H1 (cell line): ENCODE measurements around the gene SCN2B. TPM values are rescaled to one million over a fixed set of nuclear protein-coding genes. Genes with fewer than 3 reads are reported as not detected.

Experiments used
- CTCF ChIA-PET: fragments of 300-600 bp; sonication (Branson Sonifier 250); formaldehyde crosslinking; loops from one replicate; lab custom pipeline; 2021; ENCODE audit not compliant: partially characterized antibody; lab: Charles Lee
- POLR2A ChIA-PET: fragments of 300-600 bp; sonication (Branson Sonifier 250); formaldehyde crosslinking; loops from one replicate; lab custom pipeline; 2021; ENCODE audit warnings: inconsistent platforms; ENCODE audit not compliant: partially characterized antibody; lab: Charles Lee
- DNase-seq, 2 experiments: peaks; one replicate each; pipeline versions ENCODE4 v3.0.0 to v3.0.0-alpha.2; 2010 to 2022; ENCODE audit warnings: low spot score in 2 of 2, low read depth in 1 of 2, mixed read lengths in 1 of 2
- FAIRE-seq: peaks from 2 replicates; lab custom pipeline; 2011; peaks lifted over from hg19 to GRCh38; lab: Jason Lieb, UNC
- H2AFZ ChIP-seq: 2 replicates; pipeline ENCODE4 v1.8.1; 2012; ENCODE audit warnings: low read length, inconsistent platforms
- H2AK5ac ChIP-seq: 2 replicates; pipeline ENCODE4 v1.6.1; 2013; ENCODE audit warnings: low read depth, low read length
- H2BK120ac ChIP-seq: replicated peaks from 2 replicates; pipeline ENCODE3; 2013; ENCODE audit warnings: low read depth, low read length, inconsistent platforms
- H2BK12ac ChIP-seq: 2 replicates; pipeline ENCODE4 v1.6.1; 2013; ENCODE audit warnings: low read depth, low read length
- H2BK15ac ChIP-seq: 2 replicates; pipeline ENCODE4 v1.6.1; 2013; ENCODE audit warnings: low read length
- H2BK20ac ChIP-seq: 2 replicates; pipeline ENCODE4 v1.6.1; 2013; ENCODE audit warnings: low read length
- H2BK5ac ChIP-seq: 2 replicates; pipeline ENCODE4 v1.6.1; 2013; ENCODE audit warnings: low read depth, low read length
- H3K14ac ChIP-seq: 2 replicates; pipeline ENCODE4 v1.6.1; 2013; ENCODE audit warnings: inconsistent platforms; ENCODE audit not compliant: insufficient read length
- H3K18ac ChIP-seq: 2 replicates; pipeline ENCODE4 v1.6.1; 2013; ENCODE audit warnings: low read length; ENCODE audit errors: extremely low read depth
- H3K23ac ChIP-seq: 2 replicates; pipeline ENCODE4 v1.6.1; 2013; ENCODE audit warnings: inconsistent platforms; ENCODE audit not compliant: insufficient read length
- H3K23me2 ChIP-seq: 2 replicates; pipeline ENCODE4 v1.6.1; 2013; ENCODE audit warnings: low read depth, low read length
- H3K27ac ChIP-seq: 2 replicates; pipeline ENCODE4 v1.6.1; 2011; ENCODE audit warnings: low read depth, low read length, inconsistent platforms
- H3K27me3 ChIP-seq, 4 experiments: replicated peaks in 1 of 4; 1 replicate in 1 of 4; 2 replicates in 3 of 4; pipeline versions ENCODE4 v1.6.1 to v1.8.1; 2011 to 2013; ENCODE audit warnings: low read length in 3 of 4, mild to moderate bottlenecking in 3 of 4, inconsistent platforms in 2 of 4, mixed read lengths in 2 of 4, moderate library complexity in 1 of 4; ENCODE audit not compliant: control insufficient read depth in 3 of 4, insufficient read depth in 3 of 4; ENCODE audit errors: extremely low read depth in 1 of 4
- H3K36me3 ChIP-seq, 4 experiments: 2 replicates each; pipeline versions ENCODE4 v1.6.1 to v1.8.1; 2011 to 2013; ENCODE audit warnings: mild to moderate bottlenecking in 4 of 4, low read length in 3 of 4, moderate library complexity in 2 of 4, control low read depth in 1 of 4, inconsistent platforms in 1 of 4; ENCODE audit not compliant: insufficient read depth in 4 of 4, control insufficient read depth in 2 of 4
- H3K4ac ChIP-seq: replicated peaks from 2 replicates; pipeline ENCODE3; 2013; ENCODE audit warnings: low read length, low read depth, mixed read lengths, inconsistent platforms; ENCODE audit not compliant: insufficient read length
- H3K4me1 ChIP-seq, 4 experiments: replicated peaks in 1 of 4; 1 replicate in 1 of 4; 2 replicates in 3 of 4; pipeline versions ENCODE4 v1.6.1 to v1.8.1; 2011 to 2013; ENCODE audit warnings: low read length in 3 of 4, inconsistent platforms in 2 of 4, mixed read lengths in 1 of 4; ENCODE audit not compliant: insufficient read depth in 4 of 4, control insufficient read depth in 3 of 4
- H3K4me2 ChIP-seq, 2 experiments: 2 replicates each; pipeline versions ENCODE4 v1.6.1 to v1.8.1; 2011 to 2013; ENCODE audit warnings: low read depth in 2 of 2, low read length in 2 of 2, control low read depth in 1 of 2, inconsistent platforms in 1 of 2, mild to moderate bottlenecking in 1 of 2; ENCODE audit not compliant: insufficient read depth in 1 of 2
- H3K4me3 ChIP-seq, 4 experiments: fragments of 200-600, 300-600 bp in 1 of 4; sonication (generic), shearing (Covaris generic), sonication (Bioruptor Twin) in 1 of 4; 2 replicates each; pipeline versions ENCODE4 v1.5.1 to v1.8.1; 2011 to 2016; ENCODE audit warnings: low read length in 4 of 4, low read depth in 3 of 4, control low read depth in 2 of 4, inconsistent platforms in 2 of 4, mild to moderate bottlenecking in 2 of 4, mixed read lengths in 1 of 4, moderate library complexity in 1 of 4; ENCODE audit not compliant: insufficient read depth in 2 of 4; ENCODE audit errors: extremely low read depth in 1 of 4
- H3K56ac ChIP-seq: replicated peaks from 2 replicates; pipeline ENCODE3; 2013; ENCODE audit warnings: low read depth, mild to moderate bottlenecking, mixed read lengths, low read length, inconsistent platforms; ENCODE audit not compliant: insufficient read length
- H3K79me1 ChIP-seq: 2 replicates; pipeline ENCODE4 v1.6.1; 2013; ENCODE audit warnings: low read depth, low read length, control low read depth
- H3K79me2 ChIP-seq, 2 experiments: 2 replicates each; pipeline versions ENCODE4 v1.6.1 to v1.8.1; 2012 to 2013; ENCODE audit warnings: low read length in 2 of 2, mild to moderate bottlenecking in 2 of 2, inconsistent platforms in 1 of 2; ENCODE audit not compliant: insufficient read depth in 2 of 2, control insufficient read depth in 1 of 2
- H3K9ac ChIP-seq, 4 experiments: replicated peaks in 1 of 4; 1 replicate in 1 of 4; 2 replicates in 3 of 4; pipeline versions ENCODE4 v1.6.1 to v1.8.1; 2011 to 2013; ENCODE audit warnings: low read depth in 3 of 4, low read length in 3 of 4, control low read depth in 2 of 4, mild to moderate bottlenecking in 2 of 4, moderate library complexity in 2 of 4, inconsistent platforms in 1 of 4; ENCODE audit errors: extremely low read depth in 1 of 4
- H3K9me3 ChIP-seq, 2 experiments: 2 replicates each; pipeline versions ENCODE4 v1.6.1 to v1.8.1; 2012 to 2013; ENCODE audit warnings: mild to moderate bottlenecking in 2 of 2, moderate library complexity in 2 of 2, control low read depth in 1 of 2, inconsistent platforms in 1 of 2, low read depth in 1 of 2, low read length in 1 of 2, mixed read lengths in 1 of 2; ENCODE audit not compliant: insufficient read depth in 2 of 2
- H4K20me1 ChIP-seq, 2 experiments: replicated peaks in 1 of 2; 2 replicates each; pipeline versions ENCODE3 to v1.8.1; 2011 to 2013; ENCODE audit warnings: inconsistent platforms in 2 of 2, low read length in 2 of 2, mild to moderate bottlenecking in 1 of 2; ENCODE audit not compliant: insufficient read depth in 2 of 2, control insufficient read depth in 1 of 2
- H4K5ac ChIP-seq: 2 replicates; pipeline ENCODE4 v1.6.1; 2013; ENCODE audit warnings: low read length, low read depth, mixed read lengths, inconsistent platforms; ENCODE audit not compliant: insufficient read length
- H4K8ac ChIP-seq: 2 replicates; pipeline ENCODE4 v1.8.0; 2013; ENCODE audit warnings: mild to moderate bottlenecking, moderate library complexity, low read length, inconsistent platforms; ENCODE audit not compliant: insufficient read depth; ENCODE audit errors: extremely low read depth
- H4K91ac ChIP-seq: replicated peaks from 2 replicates; pipeline ENCODE3; 2013; ENCODE audit warnings: low read length, mixed read lengths, inconsistent platforms; ENCODE audit not compliant: insufficient read length
- BCL11A ChIP-seq, 2 experiments: IDR thresholded peaks; one replicate each; pipeline ENCODE4 v1.6.1; 2011; ENCODE audit warnings: low read depth in 2 of 2, low read length in 2 of 2, mild to moderate bottlenecking in 2 of 2
- FOSL1 ChIP-seq: IDR thresholded peaks from 2 replicates; pipeline ENCODE4 v1.6.1; 2011; ENCODE audit warnings: mild to moderate bottlenecking, low read depth, low read length, moderate library complexity; ENCODE audit not compliant: insufficient read depth
- HDAC6 ChIP-seq: IDR thresholded peaks from one replicate; pipeline ENCODE4 v1.7.1; 2012; ENCODE audit warnings: low read depth, mild to moderate bottlenecking, inconsistent platforms, low read length, moderate library complexity
- JUN ChIP-seq: IDR thresholded peaks from 2 replicates; pipeline ENCODE4 v1.6.1; 2011; ENCODE audit warnings: low read depth, mild to moderate bottlenecking, improper control_type of control experiment, low read length
- PHF8 ChIP-seq: fragments of 200-600 bp; sonication (generic); conservative IDR thresholded peaks from 2 replicates; pipeline ENCODE4 v1.7.1; 2012; ENCODE audit warnings: low read depth, mild to moderate bottlenecking, inconsistent platforms, low read length, moderate library complexity
- RBBP5 ChIP-seq: IDR thresholded peaks from 2 replicates; pipeline ENCODE4 v1.7.1; 2012; ENCODE audit warnings: low read depth, mild to moderate bottlenecking, inconsistent platforms, low read length, moderate library complexity, borderline replicate concordance
- RFX5 ChIP-seq: IDR thresholded peaks from 2 replicates; pipeline ENCODE4 v1.6.1; 2011; ENCODE audit warnings: low read depth, low read length, improper control_type of control experiment, borderline replicate concordance
- SP2 ChIP-seq: IDR thresholded peaks from 2 replicates; pipeline ENCODE4 v1.6.1; 2012; ENCODE audit warnings: mild to moderate bottlenecking, low read length, inconsistent platforms
- TEAD4 ChIP-seq: IDR thresholded peaks from 2 replicates; pipeline ENCODE4 v1.6.1; 2012; ENCODE audit warnings: low read depth, low read length, inconsistent platforms, mixed read lengths
- WGBS, 2 experiments: shearing (Covaris generic) in 1 of 2; methylation state at CpG; one replicate each; pipeline versions ENCODE4 v1.1.6 to v1.1.7; 2013 to 2015; ENCODE audit warnings: low lambda C conversion rate in 2 of 2, mixed read lengths in 2 of 2, inconsistent platforms in 1 of 2, low coverage in 1 of 2, missing lambda C conversion rate in 1 of 2; ENCODE audit not compliant: insufficient replicate concordance in 2 of 2, insufficient coverage in 1 of 2, insufficient read length in 1 of 2; ENCODE audit errors: extremely low coverage in 1 of 2, missing lambda C conversion rate in 1 of 2; 5-methylcytosine and 5-hydroxymethylcytosine counted together
- polyA plus RNA-seq, 7 experiments: library from polyadenylated mRNA; depleted of rRNA in 3 of 7; stranded (reverse) in 5 of 7; unstranded in 2 of 7; fragments of >200 nt in 5 of 7; fragments of 200-250 nt in 2 of 7; gene quantifications; 1 replicate in 5 of 7; 2 replicates in 1 of 7; 4 replicates in 1 of 7; pipeline versions ENCODE4 v1.2.1 to v1.2.3, GENCODE V29; 2011 to 2013; ENCODE audit warnings: missing spikeins in 2 of 7, mixed read lengths in 2 of 7
- total RNA-seq: library from RNA; stranded (reverse); fragmentation: NEBNext Ultra II Directional; extraction: Animal tissue kit (Norgen Biotek cat#: 25700); gene quantifications from 2 replicates; pipeline ENCODE4 v1.2.1, GENCODE V29; 2021
- TF ChIP-seq, protein P1 (sequence below), 3 experiments: IDR thresholded peaks; 1 replicate in 2 of 3; 2 replicates in 1 of 3; pipeline versions ENCODE4 v1.5.1 to v1.6.1; 2011; ENCODE audit warnings: low read length in 3 of 3, mild to moderate bottlenecking in 3 of 3, inconsistent platforms in 2 of 3, low read depth in 1 of 3, moderate library complexity in 1 of 3; ENCODE audit not compliant: insufficient read depth in 1 of 3; ENCODE audit errors: control extremely low read depth in 1 of 3

Gene SCN2B
- total and polyA plus RNA-seq, 2 of the 8 experiments (the other 6 are each of a cell fraction or from before 2014, with no cell fraction given): 0.14 to 0.24 TPM

DNA sequence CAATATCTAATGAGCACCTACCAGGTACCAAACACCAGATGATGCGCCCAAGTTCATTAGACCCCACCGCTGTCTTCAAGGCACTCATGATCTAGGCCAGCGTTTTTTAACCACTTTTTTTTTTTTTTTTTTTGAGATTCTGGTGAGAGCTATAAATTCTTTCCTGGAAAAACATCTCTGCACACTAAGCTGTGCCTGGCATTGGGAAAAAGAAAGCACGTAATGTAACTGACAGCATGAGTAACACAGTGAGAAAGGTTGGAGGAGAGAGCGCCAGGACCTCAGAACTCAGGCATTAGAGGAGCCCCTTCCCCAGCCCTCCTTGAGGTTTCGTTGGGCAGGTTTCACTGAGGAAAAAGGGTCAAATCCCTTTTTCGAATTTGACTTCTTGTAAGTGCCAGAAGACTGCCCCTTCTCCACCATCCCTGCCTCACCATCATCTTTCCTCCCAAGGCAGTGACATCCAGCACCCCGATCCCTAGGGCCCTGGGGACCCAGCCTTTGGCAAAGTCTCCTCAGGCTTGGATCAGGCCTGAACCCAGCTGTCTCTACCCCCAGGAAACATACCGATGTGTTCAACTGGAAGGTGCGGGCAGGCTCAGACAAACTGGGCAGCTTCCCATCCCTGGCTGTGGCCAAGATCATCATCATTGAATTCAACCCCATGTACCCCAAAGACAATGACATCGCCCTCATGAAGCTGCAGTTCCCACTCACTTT lies 63.6 kb downstream of the SCN2B start:
- no peak for FAIRE-seq
- DNase-seq: no peak
- Histone ChIP-seq H2BK120ac (no peak overlapping the region), H2AK5ac (no peak overlapping the region), H3K4me3 (no peak overlapping the region), H2AFZ (no peak overlapping the region), H2BK12ac (no peak overlapping the region), H3K23me2 (no peaks in the 10 kb centered on the region), H3K36me3 (no peaks in the 10 kb centered on the region), H2BK15ac (no peak overlapping the region), H3K18ac (no peak overlapping the region), H3K23ac (no peak overlapping the region), H3K14ac (no peak overlapping the region), H4K91ac (no peak overlapping the region), H3K27me3 (no peaks in the 10 kb centered on the region; a peak in 1 of 7 replicates), H3K79me1 (no peaks in the 10 kb centered on the region), H3K79me2 (no peaks in the 10 kb centered on the region), H2BK20ac (0 out of 2 replicates have a peak overlapping the region, but pooled peaks have one; percentile 55), H2BK5ac (no peak overlapping the region), H3K4me2 (no peak overlapping the region), H3K4ac (no peak overlapping the region), H4K20me1 (no peaks in the 10 kb centered on the region), H3K4me1 (peaks cover 0 to 3% (median under 1%) of the 10 kb centered on the region in 4 experiments; a peak in 4 of 7 replicates), H3K9me3 (no peaks in the 10 kb centered on the region), H4K8ac (no peak overlapping the region), H3K9ac (no peak overlapping the region), H3K27ac (no peak overlapping the region), H4K5ac (no peak overlapping the region), H3K56ac (no peak overlapping the region)
- POLR2A ChIA-PET: no interaction called here
- 88% methylated on average over 8 of the region's 11 CpGs; no CpG with 5 or more reads in 1 of the 2 experiments for WGBS, 2 experiments
- CTCF ChIA-PET: interaction anchor here (0.7 to 2.1 kb wide), 10 partner anchors 9 to 293 kb away, joined by 3 to 7 read pairs (median 4); no protein-coding TSS in a partner anchor
- TF ChIP-seq RFX5 (no peak), PHF8 (no peak), TEAD4 (no peak), RBBP5 (no peak), HDAC6 (no peak), SP2 (no peak), BCL11A (IDR thresholded peaks at IDR 0.05; ENCODE audit: low read depth in 2 of 2, low read length in 2 of 2) (no peak), JUN (no peak), FOSL1 (no peak)
- TF ChIP-seq, protein P1, sequence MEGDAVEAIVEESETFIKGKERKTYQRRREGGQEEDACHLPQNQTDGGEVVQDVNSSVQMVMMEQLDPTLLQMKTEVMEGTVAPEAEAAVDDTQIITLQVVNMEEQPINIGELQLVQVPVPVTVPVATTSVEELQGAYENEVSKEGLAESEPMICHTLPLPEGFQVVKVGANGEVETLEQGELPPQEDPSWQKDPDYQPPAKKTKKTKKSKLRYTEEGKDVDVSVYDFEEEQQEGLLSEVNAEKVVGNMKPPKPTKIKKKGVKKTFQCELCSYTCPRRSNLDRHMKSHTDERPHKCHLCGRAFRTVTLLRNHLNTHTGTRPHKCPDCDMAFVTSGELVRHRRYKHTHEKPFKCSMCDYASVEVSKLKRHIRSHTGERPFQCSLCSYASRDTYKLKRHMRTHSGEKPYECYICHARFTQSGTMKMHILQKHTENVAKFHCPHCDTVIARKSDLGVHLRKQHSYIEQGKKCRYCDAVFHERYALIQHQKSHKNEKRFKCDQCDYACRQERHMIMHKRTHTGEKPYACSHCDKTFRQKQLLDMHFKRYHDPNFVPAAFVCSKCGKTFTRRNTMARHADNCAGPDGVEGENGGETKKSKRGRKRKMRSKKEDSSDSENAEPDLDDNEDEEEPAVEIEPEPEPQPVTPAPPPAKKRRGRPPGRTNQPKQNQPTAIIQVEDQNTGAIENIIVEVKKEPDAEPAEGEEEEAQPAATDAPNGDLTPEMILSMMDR (IDR thresholded peaks at IDR 0.05; ENCODE audit: control extremely low read depth in 1 of 3, insufficient read depth in 1 of 3, low read depth in 1 of 3, low read length in 3 of 3): no peak
